GM20000 (cell line): Measurements from ENCODE around the gene CDCA3.
A peak's percentile ranks its signal among the peaks of the same experiment; 100 is the strongest.

ENCODE experiments used
- DNase-seq: peaks from one replicate; pipeline ENCODE4 v3.0.0; 2012; ENCODE audit warnings: low spot score
- TF ChIP-seq, protein P1 (sequence below): IDR thresholded peaks from 2 replicates; pipeline ENCODE4 v1.5.1; 2012; ENCODE audit warnings: mild to moderate bottlenecking, control low read depth; ENCODE audit errors: extremely low read depth, missing control alignments

The CDCA3 gene

DNA sequence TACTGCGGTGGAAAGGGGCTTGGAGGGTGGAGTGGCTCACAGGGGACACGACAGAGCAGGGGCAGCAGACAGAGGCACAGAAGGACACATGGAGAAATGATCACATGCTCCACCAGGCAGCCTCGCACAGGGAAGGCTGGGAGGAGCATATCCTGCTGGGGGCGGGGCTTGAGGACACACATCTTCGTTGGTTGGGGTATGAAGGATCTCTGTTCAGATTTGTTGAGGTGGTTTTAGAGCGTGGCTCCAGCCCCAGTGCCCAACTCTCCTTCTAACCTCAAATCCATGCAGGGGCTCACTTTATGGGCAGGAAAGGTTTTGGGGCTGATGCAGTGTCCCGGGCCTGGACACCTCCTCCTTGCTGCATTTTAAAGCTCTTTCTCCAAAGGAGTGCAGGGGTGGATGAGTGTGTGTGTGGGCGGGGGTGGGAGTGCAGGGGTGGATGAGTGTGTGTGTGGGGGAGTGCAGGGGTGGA lies 23.6 kb downstream of the CDCA3 start:
- DNase-seq = peak; percentile 71
- TF ChIP-seq, protein P1, sequence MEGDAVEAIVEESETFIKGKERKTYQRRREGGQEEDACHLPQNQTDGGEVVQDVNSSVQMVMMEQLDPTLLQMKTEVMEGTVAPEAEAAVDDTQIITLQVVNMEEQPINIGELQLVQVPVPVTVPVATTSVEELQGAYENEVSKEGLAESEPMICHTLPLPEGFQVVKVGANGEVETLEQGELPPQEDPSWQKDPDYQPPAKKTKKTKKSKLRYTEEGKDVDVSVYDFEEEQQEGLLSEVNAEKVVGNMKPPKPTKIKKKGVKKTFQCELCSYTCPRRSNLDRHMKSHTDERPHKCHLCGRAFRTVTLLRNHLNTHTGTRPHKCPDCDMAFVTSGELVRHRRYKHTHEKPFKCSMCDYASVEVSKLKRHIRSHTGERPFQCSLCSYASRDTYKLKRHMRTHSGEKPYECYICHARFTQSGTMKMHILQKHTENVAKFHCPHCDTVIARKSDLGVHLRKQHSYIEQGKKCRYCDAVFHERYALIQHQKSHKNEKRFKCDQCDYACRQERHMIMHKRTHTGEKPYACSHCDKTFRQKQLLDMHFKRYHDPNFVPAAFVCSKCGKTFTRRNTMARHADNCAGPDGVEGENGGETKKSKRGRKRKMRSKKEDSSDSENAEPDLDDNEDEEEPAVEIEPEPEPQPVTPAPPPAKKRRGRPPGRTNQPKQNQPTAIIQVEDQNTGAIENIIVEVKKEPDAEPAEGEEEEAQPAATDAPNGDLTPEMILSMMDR = no peak

DNA sequence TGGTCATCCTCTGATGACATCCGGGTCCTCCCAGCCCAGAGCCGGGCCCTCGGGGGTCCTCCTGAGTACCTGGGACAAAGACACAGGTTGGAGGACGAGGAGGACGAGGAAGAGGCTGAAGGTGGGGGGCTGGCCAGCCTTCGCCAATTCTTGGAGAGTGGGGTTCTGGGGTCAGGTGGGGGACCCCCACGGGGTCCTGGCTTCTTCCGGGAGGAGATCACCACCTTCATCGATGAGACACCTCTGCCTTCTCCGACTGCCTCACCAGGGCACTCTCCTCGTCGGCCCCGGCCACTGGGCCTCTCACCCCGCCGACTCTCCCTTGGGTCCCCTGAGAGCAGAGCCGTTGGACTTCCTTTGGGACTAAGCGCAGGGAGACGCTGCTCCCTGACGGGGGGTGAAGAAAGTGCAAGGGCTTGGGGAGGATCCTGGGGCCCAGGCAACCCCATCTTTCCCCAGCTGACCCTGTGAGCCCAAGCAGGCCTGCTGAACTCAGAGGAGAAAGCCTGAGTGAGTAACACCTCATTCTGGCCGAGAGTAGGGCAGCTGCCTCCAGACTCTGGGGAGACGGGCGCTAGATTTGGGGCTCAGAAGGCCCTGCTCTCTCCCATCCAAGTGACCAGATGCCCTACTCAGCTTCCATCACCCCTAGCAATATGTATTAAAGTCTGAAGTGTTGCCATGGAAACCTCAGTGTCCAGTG lies 24.2 kb downstream of the CDCA3 start:
- TF ChIP-seq, protein P1 = no peak
- DNase-seq = no peak

DNA sequence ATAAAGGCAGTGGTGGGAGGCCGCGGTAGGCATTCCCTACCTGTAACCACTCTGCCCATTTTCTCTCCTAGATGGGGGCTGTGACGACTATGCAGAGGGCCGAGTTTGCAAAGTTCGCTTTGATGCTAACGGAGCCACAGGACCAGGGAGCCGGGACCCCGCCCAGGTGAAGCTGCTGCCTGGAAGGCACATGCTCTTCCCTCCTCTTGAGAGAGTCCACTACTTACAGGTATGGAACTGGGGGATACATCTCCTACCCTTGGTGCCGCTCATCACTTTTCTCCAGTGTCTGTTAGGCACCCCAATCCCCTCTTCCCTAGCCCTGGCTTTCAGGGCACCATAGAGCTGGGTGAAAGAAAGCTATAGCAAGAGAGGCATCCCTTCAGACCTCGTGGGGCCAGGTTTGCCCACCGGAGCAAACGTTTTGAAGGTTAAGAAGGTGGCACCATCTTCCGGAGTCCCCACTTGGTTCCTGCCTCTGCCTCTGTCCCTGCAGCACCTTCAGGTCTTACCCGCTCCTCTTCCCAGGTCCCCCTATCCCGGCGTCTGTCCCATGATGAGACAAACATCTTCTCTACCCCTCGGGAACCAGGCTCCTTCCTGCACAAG lies 24.9 kb downstream of the CDCA3 start:
- TF ChIP-seq, protein P1 = no peak
- no peak for DNase-seq

DNA sequence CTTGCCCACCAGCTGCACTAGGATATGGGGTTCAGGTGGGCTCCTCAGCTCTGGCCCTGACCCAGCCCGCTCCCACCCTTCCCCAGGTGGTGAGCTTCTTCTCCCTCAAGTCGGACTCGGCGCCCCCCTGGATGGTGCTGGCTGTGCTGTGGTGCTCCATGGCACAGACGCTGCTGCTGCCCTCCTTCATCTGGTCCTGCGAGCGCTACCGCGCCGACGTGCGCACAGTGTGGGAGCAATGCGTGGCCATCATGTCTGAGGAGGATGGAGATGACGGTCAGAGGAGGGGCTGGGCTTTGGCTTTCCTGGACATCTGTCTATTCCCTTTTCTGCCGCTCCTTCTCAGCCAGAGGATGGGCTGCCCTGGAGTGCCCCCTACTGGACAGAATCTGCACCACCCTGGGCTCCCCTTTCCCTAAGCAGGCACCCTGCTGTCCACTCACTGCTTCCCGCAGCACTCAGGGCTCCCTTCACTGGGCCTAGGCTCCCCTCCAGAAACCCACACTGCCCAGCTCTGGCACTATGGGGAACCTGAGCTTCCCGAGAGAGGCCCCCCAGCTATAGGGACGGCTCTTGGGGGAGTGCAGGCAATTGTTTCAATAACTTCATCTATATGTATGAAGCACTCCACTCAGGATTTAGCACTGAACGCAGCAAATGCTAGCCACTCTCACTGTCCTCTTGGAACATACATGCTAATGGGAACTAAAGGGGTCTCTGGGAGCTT lies 25.5 kb downstream of the CDCA3 start:
- TF ChIP-seq, protein P1 = peak; percentile 88
- DNase-seq = peak; percentile 94

DNA sequence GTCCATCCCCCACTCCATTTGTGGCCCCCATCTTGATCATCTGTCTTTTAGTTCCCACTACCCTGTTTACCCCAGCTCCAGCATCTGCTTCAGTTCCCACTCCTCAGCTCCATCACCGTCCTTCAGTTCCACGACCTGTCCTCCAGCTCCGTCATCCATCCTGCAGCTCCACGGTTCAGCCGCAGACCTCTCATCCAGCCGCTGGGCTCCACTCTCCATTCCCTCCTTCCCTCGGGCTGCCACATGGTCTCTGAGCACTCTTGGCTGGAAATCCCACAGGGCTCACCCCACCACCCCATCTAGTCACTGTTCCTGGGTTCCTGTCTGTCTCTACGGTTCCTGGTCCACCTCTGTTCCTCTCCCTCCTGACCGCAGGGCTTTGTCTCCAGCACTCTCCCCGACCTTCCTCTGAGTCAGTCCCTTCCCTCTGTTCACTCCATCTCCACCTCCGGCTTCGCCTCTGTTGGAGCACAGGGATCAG lies 26.1 kb downstream of the CDCA3 start:
- TF ChIP-seq, protein P1 = no peak
- DNase-seq = no peak

DNA sequence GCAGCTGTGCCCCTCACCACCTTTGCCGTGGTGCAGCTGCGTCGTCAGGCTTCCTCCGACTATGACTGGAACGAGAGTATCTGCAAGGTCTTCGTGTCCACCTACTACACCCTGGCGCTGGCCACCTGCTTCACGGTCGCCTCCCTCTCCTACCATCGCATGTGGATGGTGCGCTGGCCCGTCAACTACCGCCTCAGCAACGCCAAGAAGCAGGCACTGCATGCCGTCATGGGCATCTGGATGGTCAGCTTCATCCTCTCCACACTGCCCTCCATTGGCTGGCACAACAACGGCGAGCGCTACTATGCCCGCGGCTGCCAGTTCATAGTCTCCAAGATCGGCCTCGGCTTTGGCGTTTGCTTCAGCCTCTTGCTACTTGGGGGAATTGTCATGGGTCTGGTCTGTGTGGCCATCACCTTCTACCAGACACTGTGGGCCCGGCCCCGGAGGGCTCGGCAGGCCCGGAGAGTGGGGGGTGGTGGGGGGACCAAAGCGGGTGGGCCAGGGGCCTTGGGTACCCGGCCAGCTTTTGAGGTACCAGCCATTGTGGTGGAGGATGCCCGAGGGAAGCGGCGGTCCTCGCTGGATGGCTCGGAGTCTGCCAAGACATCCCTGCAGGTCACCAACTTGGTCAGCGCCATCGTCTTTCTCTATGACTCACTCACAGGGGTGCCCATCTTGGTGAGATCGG lies 26.9 kb downstream of the CDCA3 start:
- no peak for DNase-seq
- TF ChIP-seq, protein P1 = no peak
